ENCODE measurements around the gene CTBP2.

The CTBP2 gene

DNA sequence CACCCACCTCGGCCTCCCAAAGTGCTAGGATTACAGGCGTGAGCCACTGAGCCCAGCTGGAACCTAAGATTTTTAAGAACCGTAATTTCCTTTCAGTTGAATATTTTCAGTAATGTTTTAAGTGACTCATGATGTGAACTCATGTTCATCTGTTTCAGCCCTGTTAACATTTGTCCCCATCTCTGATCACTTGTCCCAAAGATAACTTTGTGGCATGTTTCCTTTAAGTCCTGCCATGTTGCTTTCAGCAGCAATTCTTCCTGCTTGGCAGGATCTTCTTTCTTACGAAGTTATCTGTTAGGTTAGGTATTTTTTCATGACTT is 199.2 kb downstream of the CTBP2 start:
- no peak for DNase-seq

GRCh38 chr10:124959564-124959963 is 200.8 kb downstream of the CTBP2 start:
- no peak for DNase-seq

DNA sequence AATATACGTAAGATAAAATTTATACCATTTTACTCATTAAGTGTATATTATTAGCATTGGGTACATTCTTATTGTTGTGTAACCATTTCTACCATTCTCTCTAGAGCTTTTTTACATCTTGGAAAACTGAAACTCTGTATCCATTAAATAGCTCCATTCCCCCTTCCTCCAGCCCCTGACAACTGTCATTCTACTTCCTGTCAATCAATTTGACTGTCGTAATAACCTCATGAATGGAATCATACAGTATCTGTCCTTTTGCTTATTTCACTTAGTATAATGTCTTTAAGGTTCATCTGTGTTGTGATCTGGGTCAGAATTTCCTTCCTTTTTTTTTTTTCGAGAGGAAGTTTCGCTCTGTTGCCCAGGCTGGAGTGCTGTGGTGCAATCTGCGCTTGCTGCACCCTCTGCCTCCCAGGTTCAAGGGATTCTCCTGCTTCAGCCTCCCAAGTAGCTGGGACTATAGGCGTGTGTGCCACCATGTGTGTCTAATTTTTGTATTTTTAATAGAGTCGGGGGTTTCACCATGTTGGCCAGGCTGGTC is 202.9 kb downstream of the CTBP2 start:
- peak; percentile 44 for DNase-seq

- DNase-seq = no peak
These were observed 203.6 kb downstream of the CTBP2 start for GRCh38 chr10:124956764-124957163.

GRCh38 chr10:124955868-124956267 is 204.5 kb downstream of the CTBP2 start:
- DNase-seq = no peak

- DNase-seq = no peak
These were observed 205.1 kb downstream of the CTBP2 start for GRCh38 chr10:124955243-124955642.

- DNase-seq = no peak
These were observed 206.9 kb downstream of the CTBP2 start for GRCh38 chr10:124953421-124953820.

- DNase-seq = no peak
These were observed 208.2 kb downstream of the CTBP2 start for GRCh38 chr10:124952123-124952522.

DNA sequence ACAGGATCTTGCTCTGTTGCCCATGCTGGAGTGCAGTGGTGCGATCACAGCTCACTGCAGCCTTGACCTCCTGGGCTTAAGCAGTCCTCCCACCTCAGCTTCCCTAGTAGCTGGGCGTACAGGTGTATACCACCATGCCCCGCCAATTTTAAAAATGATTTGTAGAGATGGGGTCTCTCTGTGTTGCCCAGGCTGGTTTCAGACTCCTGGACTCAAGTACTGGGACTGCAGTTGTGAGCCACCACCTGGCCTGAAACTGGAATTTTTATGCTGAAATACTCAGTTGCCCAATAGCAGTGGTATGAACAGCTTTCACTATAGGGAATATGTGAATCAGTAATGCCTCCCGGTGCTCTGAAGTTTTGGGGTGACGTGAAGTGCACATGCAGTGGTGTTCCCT is 210.8 kb downstream of the CTBP2 start:
- no peak for DNase-seq

DNA sequence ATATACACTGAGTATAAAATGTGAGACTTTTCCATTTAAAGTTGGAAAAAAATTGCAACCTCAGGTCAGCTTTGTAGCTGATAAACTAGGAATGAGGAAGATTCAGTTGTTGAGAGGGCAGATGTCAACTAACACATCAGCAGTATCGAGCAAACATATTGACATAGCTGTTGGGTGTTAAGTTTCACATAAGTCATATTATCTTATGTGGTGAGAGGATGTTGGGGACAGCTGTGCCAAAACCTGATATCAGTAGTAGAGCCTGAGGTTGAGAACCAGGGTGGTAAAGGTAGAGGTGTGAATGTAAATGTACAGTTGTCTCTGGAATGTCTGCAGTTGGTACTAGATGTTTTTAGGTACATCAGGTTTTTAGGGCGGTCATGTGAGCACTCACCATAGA is 213.4 kb downstream of the CTBP2 start:
- DNase-seq = peak; percentile 30

DNA sequence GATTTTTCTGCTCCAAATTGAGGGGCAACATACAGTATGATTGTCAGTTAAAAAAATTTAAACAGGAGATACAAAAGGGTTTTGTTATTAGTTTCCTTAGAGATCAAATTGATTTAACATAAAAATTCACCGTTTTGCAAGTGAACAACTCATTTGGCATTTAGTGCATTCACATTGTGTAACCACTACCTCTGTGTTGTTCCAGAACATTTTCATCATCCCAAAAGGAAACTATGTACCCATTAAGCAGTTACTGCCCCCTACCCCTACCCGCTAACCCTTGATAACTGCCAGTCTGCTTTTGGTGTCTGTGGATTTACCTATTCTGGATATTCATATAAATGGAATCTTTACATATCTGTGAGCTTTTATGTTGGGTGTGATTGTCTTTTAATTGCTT is 215.4 kb downstream of the CTBP2 start:
- DNase-seq = no peak

DNA sequence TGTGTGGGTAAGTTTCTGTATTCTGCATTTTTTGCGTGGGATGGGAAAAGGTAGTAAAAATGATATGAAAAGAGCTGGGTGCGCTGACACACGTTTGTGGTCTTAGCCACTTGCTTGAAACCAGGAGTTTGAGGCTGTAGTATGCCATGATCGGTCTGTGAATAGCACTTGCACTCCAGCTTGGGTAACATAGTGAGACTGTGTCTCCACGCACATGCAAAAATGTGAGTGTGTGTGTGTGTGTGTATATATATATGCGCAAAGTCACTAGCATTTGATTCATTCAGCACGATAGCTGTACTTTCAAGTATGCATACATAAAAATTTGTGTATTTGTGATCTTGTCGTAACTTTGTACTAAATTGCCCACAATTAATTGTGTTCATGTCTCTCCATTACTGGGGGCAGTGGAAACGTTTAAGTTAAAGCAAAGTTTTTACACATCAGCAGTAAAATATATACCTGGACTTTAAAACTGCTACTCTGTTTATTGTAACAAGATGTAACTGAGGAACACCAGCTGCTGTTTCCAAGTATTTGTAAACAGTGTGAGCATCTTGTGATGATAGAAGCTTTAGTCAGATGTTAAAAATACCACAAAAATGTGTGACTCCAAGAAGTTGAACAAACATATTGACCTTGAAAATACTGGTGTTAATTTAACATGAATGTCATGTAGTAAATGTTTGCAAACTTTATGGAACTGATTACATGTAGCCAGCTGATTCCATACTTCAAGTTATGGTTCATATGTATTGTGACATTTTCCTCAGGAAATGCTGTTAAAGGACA is 216.9 kb downstream of the CTBP2 start:
- DNase-seq = no peak

DNA sequence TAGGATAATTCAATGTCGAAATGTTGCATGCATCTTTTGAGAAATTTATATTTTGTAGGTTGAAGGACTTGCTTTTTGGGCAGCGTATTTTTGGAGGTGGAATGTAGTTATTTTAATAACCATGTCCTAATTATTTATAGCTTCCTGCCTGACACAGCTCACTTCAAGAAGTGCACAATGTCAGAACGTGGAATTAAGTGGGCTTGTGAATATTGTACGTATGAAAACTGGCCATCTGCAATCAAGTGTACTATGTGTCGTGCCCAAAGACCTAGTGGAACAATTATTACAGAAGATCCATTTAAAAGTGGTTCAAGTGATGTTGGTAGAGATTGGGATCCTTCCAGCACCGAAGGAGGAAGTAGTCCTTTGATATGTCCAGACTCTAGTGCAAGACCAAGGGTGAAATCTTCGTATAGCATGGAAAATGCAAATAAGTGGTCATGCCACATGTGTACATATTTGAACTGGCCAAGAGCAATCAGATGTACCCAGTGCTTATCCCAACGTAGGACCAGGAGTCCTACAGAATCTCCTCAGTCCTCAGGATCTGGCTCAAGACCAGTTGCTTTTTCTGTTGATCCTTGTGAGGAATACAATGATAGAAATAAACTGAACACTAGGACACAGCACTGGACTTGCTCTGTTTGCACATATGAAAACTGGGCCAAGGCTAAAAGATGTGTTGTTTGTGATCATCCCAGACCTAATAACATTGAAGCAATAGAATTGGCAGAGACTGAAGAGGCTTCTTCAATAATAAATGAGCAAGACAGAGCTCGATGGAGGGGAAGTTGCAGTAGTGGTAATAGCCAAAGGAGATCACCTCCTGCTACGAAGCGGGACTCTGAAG is 217.8 kb downstream of the CTBP2 start:
- DNase-seq = peak; percentile 27

DNA sequence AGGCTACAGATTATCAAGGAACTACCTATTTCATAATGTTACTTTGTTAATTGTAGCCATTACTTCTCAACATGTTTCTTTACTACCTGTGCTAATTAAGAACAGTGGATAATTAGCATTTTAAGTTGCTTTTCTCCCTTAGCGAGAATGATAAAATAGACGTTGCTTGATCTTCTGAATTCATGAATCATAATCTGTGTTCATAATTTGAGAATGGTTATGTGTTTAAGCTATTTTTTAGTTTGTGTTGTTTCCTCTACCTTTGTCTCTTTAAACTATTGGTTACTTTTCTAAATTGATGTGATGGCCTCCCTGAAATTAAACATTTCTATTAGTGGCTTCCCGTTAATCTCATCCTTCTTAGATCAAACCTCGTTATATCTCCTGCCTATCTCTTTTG is 218.5 kb downstream of the CTBP2 start, which contains the start of gene ZRANB1:
ZRANB1 (plus strand) TSS at position 301 of the 400 bp plus-strand sequence. CDS start 371 bp downstream, outside the sequence.
- no peak for DNase-seq

GRCh38 chr10:124939290-124939689 is 221.1 kb downstream of the CTBP2 start:
- no peak for DNase-seq

DNA sequence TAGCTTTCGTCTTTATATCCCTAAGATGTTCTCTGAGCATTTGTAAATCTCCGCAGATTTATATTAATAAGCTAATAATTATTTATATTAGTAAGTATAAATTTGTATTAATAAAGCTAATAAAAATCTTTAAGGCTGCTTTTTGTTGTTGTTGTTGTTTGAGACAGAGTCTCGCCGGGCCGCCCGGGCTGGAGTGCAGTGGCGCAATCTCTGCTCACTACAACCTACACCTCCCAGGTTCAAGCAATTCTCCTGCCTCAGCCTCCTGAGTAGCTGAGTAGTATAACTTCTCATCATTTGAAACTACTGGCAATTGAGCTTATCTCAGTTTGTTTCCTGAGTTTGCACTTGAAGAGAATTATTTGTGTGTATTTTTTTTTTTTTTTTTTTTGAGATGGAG is 223.6 kb downstream of the CTBP2 start:
- DNase-seq = no peak

GRCh38 chr10:124935946-124936345 is 224.4 kb downstream of the CTBP2 start:
- no peak for DNase-seq

Measured in hematopoietic multipotent progenitor cell treated with erythropoietin and hydrocortisone succinate and interleukin-3 and kit ligand, for 4 days (in vitro differentiated cells).